ENCODE results near the gene MOAP1.

DNA sequence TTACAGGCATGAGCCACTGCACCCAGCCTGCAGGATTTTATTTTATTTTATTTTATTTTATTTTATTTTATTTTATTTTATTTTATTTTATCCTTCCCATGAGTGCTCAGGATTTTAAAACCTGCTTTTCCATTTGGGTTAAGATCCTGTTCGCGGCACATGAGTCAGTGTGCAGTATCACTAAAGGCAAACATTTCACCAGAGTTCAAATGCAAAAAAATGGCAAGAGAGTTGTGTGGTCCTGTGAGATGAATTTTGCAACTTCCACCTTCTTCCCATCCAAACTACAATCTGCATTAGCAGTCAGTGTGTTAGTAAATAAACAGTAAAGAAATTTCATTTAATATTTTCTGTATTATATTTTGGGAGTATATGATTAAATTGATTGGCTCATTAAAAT, 29.0 kb downstream of the MOAP1 start:
- TF ChIP-seq POLR2A (IDR thresholded peaks at IDR 0.05; ENCODE audit: low read length) = no peak
- TF ChIP-seq GATA1 (IDR thresholded peaks at IDR 0.05; ENCODE audit: low read depth, low read length) = no peak
